ENCODE data around the gene GSTA4. TPM values are rescaled to one million over a fixed set of nuclear protein-coding genes. Genes with fewer than 3 reads are reported as not detected.

The GSTA4 gene
- total and polyA plus RNA-seq, 2 of the 13 experiments (the other 11 are each of a cell fraction or from before 2014, with no cell fraction given), result 34.1 to 53.6 TPM

GRCh38 chr6:52994031-52994838 lies 849 bp downstream of the GSTA4 start (continued):
- TF ChIP-seq ZNF281 (CRISPR knock-in tag; IDR thresholded peaks at IDR 0.05; ENCODE audit: borderline replicate concordance), result no peak
- no peak for TF ChIP-seq CBX2 (IDR thresholded peaks at IDR 0.05; ENCODE audit: low read depth, low read length)
- TF ChIP-seq CBX2 (CRISPR knock-in tag; IDR thresholded peaks at IDR 0.05; ENCODE audit: low read depth), result no peak
- TF ChIP-seq BRCA1 (CRISPR knock-in tag; IDR thresholded peaks at IDR 0.05), result no peak
- no peak for TF ChIP-seq CENPT (CRISPR knock-in tag; IDR thresholded peaks at IDR 0.05; ENCODE audit: low read depth)
- TF ChIP-seq IRF2 (CRISPR knock-in tag; IDR thresholded peaks at IDR 0.05), result no peak
- no peak for TF ChIP-seq ZFYVE20 (CRISPR knock-in tag; IDR thresholded peaks at IDR 0.05; ENCODE audit: borderline replicate concordance, low read depth)
- no peak for TF ChIP-seq MZF1 (CRISPR knock-in tag; IDR thresholded peaks at IDR 0.05; ENCODE audit: borderline replicate concordance)
- TF ChIP-seq ZBTB38 (CRISPR knock-in tag; IDR thresholded peaks at IDR 0.05), result 0 out of 2 replicates have a peak, but pooled peaks have one; percentile 61
- TF ChIP-seq ELF1 (CRISPR knock-in tag; IDR thresholded peaks at IDR 0.05), result no peak
- no peak; the same call in 1 of the 2 replicates for TF ChIP-seq ZNF34 (CRISPR knock-in tag; IDR thresholded peaks at IDR 0.05; ENCODE audit: borderline replicate concordance)
- peak; percentile 77; the same call in 1 of the 2 replicates for TF ChIP-seq ELF4 (CRISPR knock-in tag; IDR thresholded peaks at IDR 0.05; ENCODE audit: borderline replicate concordance)
- TF ChIP-seq GATA4 (IDR thresholded peaks at IDR 0.05; ENCODE audit: borderline replicate concordance, low read depth), result no peak
- TF ChIP-seq HIVEP1 (CRISPR knock-in tag; IDR thresholded peaks at IDR 0.05), result no peak
- TF ChIP-seq FOXO1 (CRISPR knock-in tag; IDR thresholded peaks at IDR 0.05), result no peak
- no peak for TF ChIP-seq ZNF143 (CRISPR knock-in tag; IDR thresholded peaks at IDR 0.05)
- no peak for TF ChIP-seq ARID2 (CRISPR knock-in tag; IDR thresholded peaks at IDR 0.05; ENCODE audit: borderline replicate concordance)
- TF ChIP-seq MEIS2 (CRISPR knock-in tag; IDR thresholded peaks at IDR 0.05), result 0 out of 2 replicates have a peak, but pooled peaks have one; percentile 28
- no peak for TF ChIP-seq RBM39 (IDR thresholded peaks at IDR 0.05; ENCODE audit: low read depth, low read length, poor library complexity, severe bottlenecking)
- no peak for TF ChIP-seq SP4 (CRISPR knock-in tag; IDR thresholded peaks at IDR 0.05)
- 0 out of 2 replicates have a peak, but pooled peaks have one; percentile 2 for TF ChIP-seq SPEN (CRISPR knock-in tag; IDR thresholded peaks at IDR 0.05; ENCODE audit: low read depth)
- no peak for TF ChIP-seq GPN1 (CRISPR knock-in tag; IDR thresholded peaks at IDR 0.05; ENCODE audit: borderline replicate concordance)
- TF ChIP-seq BHLHE40 (IDR thresholded peaks at IDR 0.05; ENCODE audit: low read length), result no peak
- no peak for TF ChIP-seq ZNF530 (CRISPR knock-in tag; IDR thresholded peaks at IDR 0.05; ENCODE audit: low read depth)
- TF ChIP-seq KLF16 (CRISPR knock-in tag; IDR thresholded peaks at IDR 0.05), result no peak
- no peak for TF ChIP-seq RBFOX2 (IDR thresholded peaks at IDR 0.05; ENCODE audit: low read depth, low read length)
- TF ChIP-seq TCF7L2 (IDR thresholded peaks at IDR 0.05; ENCODE audit: low read depth, low read length), result no peak
- TF ChIP-seq ZNF652 (CRISPR knock-in tag; IDR thresholded peaks at IDR 0.05; ENCODE audit: borderline replicate concordance, low read depth), result no peak
